ENCODE measurements around the gene TOPORS.
"Not testable (repeated sequence)": the region's sequence is repeated elsewhere in the genome, so short reads cannot be mapped to it uniquely, and the experiment has no call there.

Gene TOPORS

GRCh38 chr9:32552172-32552872 is at the start of gene TOPORS, which contains the start of gene SMIM27:
TOPORS (minus strand) TSS chr9:32552586; CDS start chr9:32552436, 150 bp downstream.
SMIM27 (plus strand) TSS chr9:32552327; CDS start chr9:32552435, 108 bp downstream.
- DNase-seq = peak; percentile 86

- not testable (repeated sequence) for DNase-seq
These were observed 46.6 kb upstream of the TOPORS start for GRCh38 chr9:32599021-32599420.

- no peak for DNase-seq
These were observed 44.5 kb upstream of the TOPORS start for GRCh38 chr9:32596936-32597335.

- peak; percentile 38 for DNase-seq
These were observed 43.9 kb upstream of the TOPORS start for GRCh38 chr9:32596096-32596865.

GRCh38 chr9:32590898-32591297 is 38.5 kb upstream of the TOPORS start:
- DNase-seq = no peak

GRCh38 chr9:32590476-32590875 is 38.1 kb upstream of the TOPORS start:
- no peak for DNase-seq

GRCh38 chr9:32589083-32589723 is 36.8 kb upstream of the TOPORS start:
- no peak for DNase-seq

- no peak for DNase-seq
These were observed 35.5 kb upstream of the TOPORS start for GRCh38 chr9:32587901-32588300.

- no peak for DNase-seq
These were observed 32.4 kb upstream of the TOPORS start for GRCh38 chr9:32584784-32585183.

GRCh38 chr9:32581512-32582143 is 29.2 kb upstream of the TOPORS start:
- peak; percentile 31 for DNase-seq

GRCh38 chr9:32580631-32581300 is 28.4 kb upstream of the TOPORS start:
- no peak for DNase-seq

- DNase-seq = no peak
These were observed 27.4 kb upstream of the TOPORS start for GRCh38 chr9:32579706-32580331.

GRCh38 chr9:32578976-32579375 is 26.6 kb upstream of the TOPORS start:
- DNase-seq = no peak

- DNase-seq = no peak
These were observed 24.9 kb upstream of the TOPORS start for GRCh38 chr9:32577316-32577715.

GRCh38 chr9:32574858-32575257 is 22.5 kb upstream of the TOPORS start:
- DNase-seq = no peak

GRCh38 chr9:32573821-32574220 is 21.4 kb upstream of the TOPORS start:
- no peak for DNase-seq

- peak; percentile 90 for DNase-seq
These were observed 20.6 kb upstream of the TOPORS start, which contains the start of gene NDUFB6 for GRCh38 chr9:32572900-32573523. NDUFB6 (minus strand) TSS chr9:32573159; CDS start chr9:32573060, 99 bp downstream.

GRCh38 chr9:32571969-32572899 is 19.8 kb upstream of the TOPORS start:
- DNase-seq = peak; percentile 47

GRCh38 chr9:32570262-32570661 is 17.9 kb upstream of the TOPORS start:
- no peak for DNase-seq

GRCh38 chr9:32566770-32567169 is 14.4 kb upstream of the TOPORS start:
- DNase-seq = no peak
